Measurements from ENCODE around the gene RALGPS2. TPM values are rescaled to one million over a fixed set of nuclear protein-coding genes. Genes with fewer than 3 reads are reported as not detected.

Gene RALGPS2
- total and polyA plus RNA-seq, 2 of the 8 experiments (the other 6 are each of a cell fraction or from before 2014, with no cell fraction given) = 6.7 to 38.0 TPM

GRCh38 chr1:178931858-178932551, 207.0 kb downstream of the RALGPS2 start:
- no peaks in the 10 kb centered on the region for H3K79me1 ChIP-seq (ENCODE audit: low read depth, low read length)
- no peak overlapping the region for H2BK15ac ChIP-seq (ENCODE audit: low read length)
- no peak overlapping the region for H4K8ac ChIP-seq (ENCODE audit: extremely low read depth, insufficient read depth, low read length)
- no peak overlapping the region for H3K4me2 ChIP-seq (ENCODE audit: insufficient read depth in 1 of 2, low read depth in 2 of 2, low read length in 2 of 2)
- CTCF ChIA-PET (ENCODE audit: partially characterized antibody) = interaction anchor here (0.6 to 4.2 kb wide), 7 partner anchors 11 to 170 kb away, joined by 3 to 29 read pairs (median 3); no protein-coding TSS in a partner anchor
- no peak overlapping the region for H3K14ac ChIP-seq (ENCODE audit: insufficient read length)
- no peaks in the 10 kb centered on the region for H3K27me3 ChIP-seq (replicated peaks in 1 of 4; ENCODE audit: control insufficient read depth in 3 of 4, extremely low read depth in 1 of 4, insufficient read depth in 3 of 4, low read length in 3 of 4)
- no peaks in the 10 kb centered on the region for H3K23me2 ChIP-seq (ENCODE audit: low read depth, low read length)
- H4K5ac ChIP-seq (ENCODE audit: insufficient read length, low read depth, low read length) = no peak overlapping the region
- H3K27ac ChIP-seq (ENCODE audit: low read depth, low read length) = no peak overlapping the region
- no peaks in the 10 kb centered on the region for H4K20me1 ChIP-seq (replicated peaks in 1 of 2; ENCODE audit: control insufficient read depth in 1 of 2, insufficient read depth in 2 of 2, low read length in 2 of 2)
- POLR2A ChIA-PET (ENCODE audit: partially characterized antibody) = no interaction called here
- H3K9ac ChIP-seq (replicated peaks in 1 of 4; ENCODE audit: extremely low read depth in 1 of 4, low read depth in 3 of 4, low read length in 3 of 4) = no peak overlapping the region
- H3K4ac ChIP-seq (replicated peaks; ENCODE audit: insufficient read length, low read depth, low read length) = no peak overlapping the region
- H3K56ac ChIP-seq (replicated peaks; ENCODE audit: insufficient read length, low read depth, low read length) = no peak overlapping the region
- no peaks in the 10 kb centered on the region for H3K9me3 ChIP-seq (ENCODE audit: insufficient read depth in 2 of 2, low read depth in 1 of 2, low read length in 1 of 2)
- 76% methylated on average over 9 of the region's 9 CpGs; no CpG with 5 or more reads in 1 of the 2 experiments for WGBS, 2 experiments (ENCODE audit: extremely low coverage in 1 of 2, insufficient coverage in 1 of 2, insufficient read length in 1 of 2, insufficient replicate concordance in 2 of 2, low coverage in 1 of 2, low lambda C conversion rate in 2 of 2, missing lambda C conversion rate in 1 of 2)
- no peak overlapping the region for H3K23ac ChIP-seq (ENCODE audit: insufficient read length)
- H2BK120ac ChIP-seq (replicated peaks; ENCODE audit: low read depth, low read length) = no peak overlapping the region
- H4K91ac ChIP-seq (replicated peaks; ENCODE audit: insufficient read length, low read length) = no peak overlapping the region
- no peak overlapping the region for H2AK5ac ChIP-seq (ENCODE audit: low read depth, low read length)
- DNase-seq (ENCODE audit: low read depth in 1 of 2, low spot score in 2 of 2) = no peak
- H3K18ac ChIP-seq (ENCODE audit: extremely low read depth, low read length) = no peak overlapping the region
- no peak overlapping the region for H2BK5ac ChIP-seq (ENCODE audit: low read depth, low read length)
- H2AFZ ChIP-seq (ENCODE audit: low read length) = no peak overlapping the region
- FAIRE-seq = no peak
- H3K4me3 ChIP-seq (ENCODE audit: extremely low read depth in 1 of 4, insufficient read depth in 2 of 4, low read depth in 3 of 4, low read length in 4 of 4) = no peak overlapping the region
- peaks cover 5 to 15% (median 11%) of the 10 kb centered on the region in 4 experiments; a peak in 5 of 7 replicates for H3K4me1 ChIP-seq (replicated peaks in 1 of 4; ENCODE audit: control insufficient read depth in 3 of 4, insufficient read depth in 4 of 4, low read length in 3 of 4)
- no peak overlapping the region for H2BK20ac ChIP-seq (ENCODE audit: low read length)
- no peaks in the 10 kb centered on the region for H3K79me2 ChIP-seq (ENCODE audit: control insufficient read depth in 1 of 2, insufficient read depth in 2 of 2, low read length in 2 of 2)
- H2BK12ac ChIP-seq (ENCODE audit: low read depth, low read length) = no peak overlapping the region
- no peaks in the 10 kb centered on the region for H3K36me3 ChIP-seq (ENCODE audit: control insufficient read depth in 2 of 4, insufficient read depth in 4 of 4, low read length in 3 of 4)
- no peak for TF ChIP-seq GABPA (IDR thresholded peaks at IDR 0.05; ENCODE audit: borderline replicate concordance, insufficient read depth, low read length)
- no peak for TF ChIP-seq KDM5A (IDR thresholded peaks at IDR 0.05; ENCODE audit: low read length)
- TF ChIP-seq ATF3 (IDR thresholded peaks at IDR 0.05; ENCODE audit: insufficient read depth, low read depth, low read length) = no peak
- no peak for TF ChIP-seq YY1 (IDR thresholded peaks at IDR 0.05; ENCODE audit: low read depth, low read length)
- no peak for TF ChIP-seq CTBP2 (IDR thresholded peaks at IDR 0.05; ENCODE audit: borderline replicate concordance, insufficient read depth, insufficient read length, low read length)
- TF ChIP-seq HDAC2 (IDR thresholded peaks at IDR 0.05; ENCODE audit: borderline replicate concordance in 1 of 2, low read depth in 2 of 2, low read length in 2 of 2) = no peak
- no peak for TF ChIP-seq HDAC6 (IDR thresholded peaks at IDR 0.05; ENCODE audit: low read depth, low read length)
- no peak for TF ChIP-seq SRF (IDR thresholded peaks at IDR 0.05; ENCODE audit: low read depth, low read length)
- no peak for TF ChIP-seq NANOG (IDR thresholded peaks at IDR 0.05; ENCODE audit: insufficient read depth, low read depth, low read length, poor library complexity, severe bottlenecking)
- no peak for TF ChIP-seq BCL11A (IDR thresholded peaks at IDR 0.05; ENCODE audit: low read depth in 2 of 2, low read length in 2 of 2)
- TF ChIP-seq SIRT6 (IDR thresholded peaks at IDR 0.05; ENCODE audit: low read length) = no peak
